K562 (cell line): ENCODE data around the gene MPZL1. TPM values are rescaled to one million over a fixed set of nuclear protein-coding genes. Genes with fewer than 3 reads are reported as not detected.

Source experiments
- ETV6 ChIP-seq, 3 experiments: fragments of 150-350 bp in 1 of 3; sonication (generic) in 1 of 3; formaldehyde crosslinking in 1 of 3; IDR thresholded peaks; 2 replicates each; pipeline versions ENCODE4 v1.6.1 to v1.8.0; 2014 to 2022; ENCODE audit warnings: borderline replicate concordance in 2 of 3, low read depth in 2 of 3, antibody characterized with exemption in 1 of 3, low read length in 1 of 3, mild to moderate bottlenecking in 1 of 3, missing genetic modification reagents in 1 of 3
- HEY1 ChIP-seq: fragments of 250-450 bp; sonication (Bioruptor Pico); IDR thresholded peaks from 2 replicates; pipeline ENCODE4 v1.5.0; 2020; ENCODE audit warnings: mild to moderate bottlenecking, moderate library complexity, borderline replicate concordance
- KAT8 ChIP-seq: fragments of 450-650 bp; IDR thresholded peaks from 2 replicates; pipeline ENCODE4 v1.6.1; 2016; ENCODE audit warnings: low read depth, mild to moderate bottlenecking
- KLF1 ChIP-seq: fragments of 450-650 bp; IDR thresholded peaks from 2 replicates; pipeline ENCODE4 v1.6.1; 2016; ENCODE audit warnings: missing genetic modification characterization, missing compliant biosample characterization
- MXI1 ChIP-seq: IDR thresholded peaks from 2 replicates; pipeline ENCODE4 v1.6.1; 2011; ENCODE audit warnings: low read depth, mild to moderate bottlenecking, improper control_type of control experiment, low read length
- SIRT6 ChIP-seq: IDR thresholded peaks from one replicate; pipeline ENCODE4 v1.6.1; 2012; ENCODE audit warnings: low read depth, mild to moderate bottlenecking, control low read depth, inconsistent platforms, low read length, moderate library complexity
- XRCC5 ChIP-seq: fragments of 200-400 bp; formaldehyde crosslinking; IDR thresholded peaks from 2 replicates; pipeline ENCODE4 v1.6.1; 2017; ENCODE audit warnings: low read depth, mild to moderate bottlenecking, low read length
- ZNF668 ChIP-seq: fragments of 250-450 bp; sonication (Bioruptor Pico); IDR thresholded peaks from 2 replicates; pipeline ENCODE4 v1.8.0; 2022; ENCODE audit warnings: mild to moderate bottlenecking, inconsistent platforms
- polyA plus RNA-seq, 8 experiments: library from polyadenylated mRNA; depleted of rRNA in 4 of 8; stranded (reverse) in 5 of 8; unstranded in 3 of 8; fragments of >200 nt; fragmentation: Nextera tagmentation in 2 of 8; fragmentation: Illumina TruSeq in 1 of 8; extraction: Ambion mirVana in 2 of 8; extraction: Trizol in 1 of 8; gene quantifications; 2 replicates each; pipeline versions ENCODE4 v1.2.1 to v1.2.3, GENCODE V29; 2011 to 2014; ENCODE audit warnings: inconsistent platforms in 1 of 8, missing spikeins in 1 of 8
- total RNA-seq, 7 experiments: library from RNA; depleted of rRNA in 6 of 7; stranded (reverse); fragments of >200 nt in 6 of 7; fragmentation: Illumina TruSeq in 2 of 7; extraction: Trizol in 2 of 7; gene quantifications; 2 replicates each; pipeline versions ENCODE4 v1.2.1 to v1.2.3, GENCODE V29; 2011 to 2021; ENCODE audit warnings: low replicate concordance in 1 of 7
- TF ChIP-seq, protein P1 (sequence below), 2 experiments: fragments of 200-800 bp in 1 of 2; sonication (Bioruptor generic) in 1 of 2; sonication (generic) in 1 of 2; formaldehyde crosslinking in 1 of 2; IDR thresholded peaks in 1 of 2; conservative IDR thresholded peaks in 1 of 2; 2 replicates each; pipeline versions ENCODE4 v1.5.0 to v1.6.1; 2016 to 2020; ENCODE audit warnings: missing compliant biosample characterization in 1 of 2, missing genetic modification characterization in 1 of 2, missing genetic modification reagents in 1 of 2
- TF ChIP-seq, protein P2 (sequence below), 2 experiments: fragments of 450-650 bp in 1 of 2; sonication (generic) in 1 of 2; formaldehyde crosslinking in 1 of 2; IDR thresholded peaks; 2 replicates each; pipeline versions ENCODE4 v1.7.1 to v1.9.0; 2016 to 2022; ENCODE audit warnings: inconsistent platforms in 1 of 2, mild to moderate bottlenecking in 1 of 2, missing genetic modification reagents in 1 of 2
- TF ChIP-seq, protein P3 (sequence below): fragments of 250-450 bp; sonication (Bioruptor Pico); IDR thresholded peaks from 2 replicates; pipeline ENCODE4 v1.8.0; 2022; ENCODE audit warnings: moderate library complexity, mild to moderate bottlenecking, inconsistent platforms
- TF ChIP-seq, protein P4 (sequence below): sonication (generic); formaldehyde crosslinking; IDR thresholded peaks from 2 replicates; pipeline ENCODE4 v1.8.0; 2022; ENCODE audit warnings: mild to moderate bottlenecking, missing genetic modification reagents

The MPZL1 gene
- total and polyA plus RNA-seq, 9 of the 15 experiments (the other 6 are each of a cell fraction or from before 2014, with no cell fraction given) = 14.5 to 153 (median 66.5) TPM

DNA sequence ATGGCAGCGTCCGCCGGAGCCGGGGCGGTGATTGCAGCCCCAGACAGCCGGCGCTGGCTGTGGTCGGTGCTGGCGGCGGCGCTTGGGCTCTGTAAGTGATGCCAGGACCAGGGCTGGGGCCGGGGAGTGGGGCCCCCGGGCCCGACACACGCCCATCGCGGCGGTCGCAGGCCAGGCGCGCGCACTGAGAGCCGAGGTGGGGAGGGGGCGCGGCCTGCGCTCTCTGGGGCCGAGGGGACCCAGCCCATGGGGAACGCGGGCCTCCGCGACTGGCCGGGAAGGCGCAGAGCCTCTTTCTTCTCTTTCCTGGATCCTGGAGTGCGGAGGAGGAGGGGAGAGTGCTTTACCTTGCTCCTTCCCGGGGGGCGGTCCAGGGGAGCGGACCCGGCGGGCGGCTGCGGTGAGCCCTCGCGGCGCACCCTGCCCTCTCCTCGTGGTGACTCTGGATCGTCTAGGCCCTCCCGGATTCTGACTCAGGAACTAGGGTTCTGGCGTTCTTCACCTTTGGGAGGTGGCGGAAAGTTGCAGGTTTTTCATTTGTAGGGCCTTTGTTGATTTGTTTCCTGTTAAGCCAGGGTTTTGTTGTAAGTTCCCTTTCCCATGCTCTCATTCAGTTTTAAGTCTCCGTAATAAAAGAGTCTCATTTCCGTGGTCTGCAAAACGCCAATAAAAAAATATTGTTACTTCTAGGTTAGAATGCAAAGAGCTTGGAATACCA is 529 bp downstream of the MPZL1 start (continued):
- TF ChIP-seq, protein P1, sequence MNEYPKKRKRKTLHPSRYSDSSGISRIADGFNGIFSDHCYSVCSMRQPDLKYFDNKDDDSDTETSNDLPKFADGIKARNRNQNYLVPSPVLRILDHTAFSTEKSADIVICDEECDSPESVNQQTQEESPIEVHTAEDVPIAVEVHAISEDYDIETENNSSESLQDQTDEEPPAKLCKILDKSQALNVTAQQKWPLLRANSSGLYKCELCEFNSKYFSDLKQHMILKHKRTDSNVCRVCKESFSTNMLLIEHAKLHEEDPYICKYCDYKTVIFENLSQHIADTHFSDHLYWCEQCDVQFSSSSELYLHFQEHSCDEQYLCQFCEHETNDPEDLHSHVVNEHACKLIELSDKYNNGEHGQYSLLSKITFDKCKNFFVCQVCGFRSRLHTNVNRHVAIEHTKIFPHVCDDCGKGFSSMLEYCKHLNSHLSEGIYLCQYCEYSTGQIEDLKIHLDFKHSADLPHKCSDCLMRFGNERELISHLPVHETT (CRISPR knock-in tag; conservative IDR thresholded peaks at IDR 0.05 in 1 of 2, IDR thresholded peaks at IDR 0.05 in 1 of 2) = no peak
- TF ChIP-seq, protein P2, sequence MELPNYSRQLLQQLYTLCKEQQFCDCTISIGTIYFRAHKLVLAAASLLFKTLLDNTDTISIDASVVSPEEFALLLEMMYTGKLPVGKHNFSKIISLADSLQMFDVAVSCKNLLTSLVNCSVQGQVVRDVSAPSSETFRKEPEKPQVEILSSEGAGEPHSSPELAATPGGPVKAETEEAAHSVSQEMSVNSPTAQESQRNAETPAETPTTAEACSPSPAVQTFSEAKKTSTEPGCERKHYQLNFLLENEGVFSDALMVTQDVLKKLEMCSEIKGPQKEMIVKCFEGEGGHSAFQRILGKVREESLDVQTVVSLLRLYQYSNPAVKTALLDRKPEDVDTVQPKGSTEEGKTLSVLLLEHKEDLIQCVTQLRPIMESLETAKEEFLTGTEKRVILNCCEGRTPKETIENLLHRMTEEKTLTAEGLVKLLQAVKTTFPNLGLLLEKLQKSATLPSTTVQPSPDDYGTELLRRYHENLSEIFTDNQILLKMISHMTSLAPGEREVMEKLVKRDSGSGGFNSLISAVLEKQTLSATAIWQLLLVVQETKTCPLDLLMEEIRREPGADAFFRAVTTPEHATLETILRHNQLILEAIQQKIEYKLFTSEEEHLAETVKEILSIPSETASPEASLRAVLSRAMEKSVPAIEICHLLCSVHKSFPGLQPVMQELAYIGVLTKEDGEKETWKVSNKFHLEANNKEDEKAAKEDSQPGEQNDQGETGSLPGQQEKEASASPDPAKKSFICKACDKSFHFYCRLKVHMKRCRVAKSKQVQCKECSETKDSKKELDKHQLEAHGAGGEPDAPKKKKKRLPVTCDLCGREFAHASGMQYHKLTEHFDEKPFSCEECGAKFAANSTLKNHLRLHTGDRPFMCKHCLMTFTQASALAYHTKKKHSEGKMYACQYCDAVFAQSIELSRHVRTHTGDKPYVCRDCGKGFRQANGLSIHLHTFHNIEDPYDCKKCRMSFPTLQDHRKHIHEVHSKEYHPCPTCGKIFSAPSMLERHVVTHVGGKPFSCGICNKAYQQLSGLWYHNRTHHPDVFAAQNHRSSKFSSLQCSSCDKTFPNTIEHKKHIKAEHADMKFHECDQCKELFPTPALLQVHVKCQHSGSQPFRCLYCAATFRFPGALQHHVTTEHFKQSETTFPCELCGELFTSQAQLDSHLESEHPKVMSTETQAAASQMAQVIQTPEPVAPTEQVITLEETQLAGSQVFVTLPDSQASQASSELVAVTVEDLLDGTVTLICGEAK (IDR thresholded peaks at IDR 0.05) = peak; percentile 62
- TF ChIP-seq, protein P2 (CRISPR knock-in tag; IDR thresholded peaks at IDR 0.05) = no peak
- TF ChIP-seq XRCC5 (peak; percentile 14; the same call in 1 of the 2 replicates), ETV6 (IDR thresholded peaks at IDR 0.05; ENCODE audit: borderline replicate concordance in 1 of 2, low read depth in 2 of 2, low read length in 1 of 2) (no peak), ETV6 (CRISPR knock-in tag; IDR thresholded peaks at IDR 0.05; ENCODE audit: borderline replicate concordance) (peak; percentile 27; the same call in 1 of the 2 replicates), MXI1 (0 out of 2 replicates have a peak, but pooled peaks have one; percentile 26), SIRT6 (no peak), ZNF668 (CRISPR knock-in tag) (no peak), KLF1 (no peak), KAT8 (no peak), HEY1 (CRISPR knock-in tag) (no peak)
- TF ChIP-seq, protein P3, sequence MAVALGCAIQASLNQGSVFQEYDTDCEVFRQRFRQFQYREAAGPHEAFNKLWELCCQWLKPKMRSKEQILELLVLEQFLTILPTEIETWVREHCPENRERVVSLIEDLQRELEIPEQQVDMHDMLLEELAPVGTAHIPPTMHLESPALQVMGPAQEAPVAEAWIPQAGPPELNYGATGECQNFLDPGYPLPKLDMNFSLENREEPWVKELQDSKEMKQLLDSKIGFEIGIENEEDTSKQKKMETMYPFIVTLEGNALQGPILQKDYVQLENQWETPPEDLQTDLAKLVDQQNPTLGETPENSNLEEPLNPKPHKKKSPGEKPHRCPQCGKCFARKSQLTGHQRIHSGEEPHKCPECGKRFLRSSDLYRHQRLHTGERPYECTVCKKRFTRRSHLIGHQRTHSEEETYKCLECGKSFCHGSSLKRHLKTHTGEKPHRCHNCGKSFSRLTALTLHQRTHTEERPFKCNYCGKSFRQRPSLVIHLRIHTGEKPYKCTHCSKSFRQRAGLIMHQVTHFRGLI (CRISPR knock-in tag) = no peak
- TF ChIP-seq, protein P4, sequence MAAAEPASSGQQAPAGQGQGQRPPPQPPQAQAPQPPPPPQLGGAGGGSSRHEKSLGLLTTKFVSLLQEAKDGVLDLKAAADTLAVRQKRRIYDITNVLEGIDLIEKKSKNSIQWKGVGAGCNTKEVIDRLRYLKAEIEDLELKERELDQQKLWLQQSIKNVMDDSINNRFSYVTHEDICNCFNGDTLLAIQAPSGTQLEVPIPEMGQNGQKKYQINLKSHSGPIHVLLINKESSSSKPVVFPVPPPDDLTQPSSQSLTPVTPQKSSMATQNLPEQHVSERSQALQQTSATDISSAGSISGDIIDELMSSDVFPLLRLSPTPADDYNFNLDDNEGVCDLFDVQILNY = 0 out of 2 replicates have a peak, but pooled peaks have one; percentile 20
